ENCODE data around the gene KRTAP20-1.

Gene KRTAP20-1

DNA sequence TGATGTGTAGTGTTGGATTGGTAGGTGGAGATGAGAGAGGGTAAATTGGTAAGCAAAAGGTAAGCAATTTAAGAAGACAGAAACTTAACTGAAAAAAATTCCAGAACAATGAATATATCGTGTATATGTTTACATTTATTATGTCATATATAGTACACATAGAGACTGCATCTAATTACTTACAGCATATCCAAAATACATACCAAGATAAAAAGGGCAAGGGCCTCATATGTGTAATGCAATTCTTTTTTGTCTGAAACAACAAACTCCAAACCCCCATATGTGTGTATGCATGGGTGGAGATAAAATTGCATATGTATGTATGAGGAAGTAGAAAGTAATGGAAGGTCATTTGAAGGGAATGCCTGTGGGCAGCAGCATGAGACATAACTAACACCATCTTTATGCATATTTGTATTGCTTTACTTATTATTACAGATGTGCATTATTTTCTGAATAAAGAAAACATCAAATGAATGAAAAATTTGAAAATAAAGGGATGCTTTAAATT, 30.7 kb downstream of the KRTAP20-1 start:
- no peak for DNase-seq (ENCODE audit: low spot score)

- no peak for DNase-seq (ENCODE audit: low spot score)
Observed at GRCh38 chr21:30652891-30653290, 36.7 kb downstream of the KRTAP20-1 start.
